DND-41 (cell line): ENCODE data around the gene ZNF580.

Experiments
- ATAC-seq: fragments of 200-7000 bp; cut with Tn5 transposase; 3 replicates; pipeline ENCODE4 v1.9.1; 2021; ENCODE audit warnings: low read depth; ENCODE audit not compliant: insufficient read depth
- DNase-seq: peaks from one replicate; pipeline ENCODE4 v3.0.0-alpha.2; 2020
- H2AFZ ChIP-seq: 2 replicates; pipeline ENCODE4 v1.6.0; 2012; ENCODE audit warnings: low read depth, low read length
- H3K27ac ChIP-seq: 2 replicates; pipeline ENCODE4 v1.5.1; 2012; ENCODE audit warnings: low read length, inconsistent platforms
- H3K27me3 ChIP-seq: fragments of 200-600 bp; sonication (generic); 2 replicates; pipeline ENCODE4 v1.6.0; 2012; ENCODE audit warnings: low read length, mild to moderate bottlenecking, inconsistent platforms; ENCODE audit not compliant: insufficient read depth, poor library complexity
- H3K36me3 ChIP-seq: 2 replicates; pipeline ENCODE4 v1.5.1; 2012; ENCODE audit warnings: low read length, inconsistent platforms; ENCODE audit not compliant: insufficient read depth
- H3K4me1 ChIP-seq: 2 replicates; pipeline ENCODE4 v1.5.1; 2012; ENCODE audit warnings: mild to moderate bottlenecking, low read length; ENCODE audit not compliant: insufficient read depth
- H3K4me2 ChIP-seq: 2 replicates; pipeline ENCODE4 v1.6.0; 2012; ENCODE audit warnings: mild to moderate bottlenecking, moderate library complexity, low read length, inconsistent platforms; ENCODE audit not compliant: insufficient read depth
- H3K4me3 ChIP-seq, 2 experiments: fragments of 200-600 bp in 1 of 2; shearing (Covaris generic) in 1 of 2; 2 replicates each; pipeline ENCODE4 v1.5.1; 2012 to 2016; ENCODE audit warnings: inconsistent platforms in 2 of 2, low read length in 2 of 2, mild to moderate bottlenecking in 2 of 2, low read depth in 1 of 2, moderate library complexity in 1 of 2
- H3K79me2 ChIP-seq: 2 replicates; pipeline ENCODE4 v1.6.0; 2012; ENCODE audit warnings: low read length, inconsistent platforms; ENCODE audit not compliant: insufficient read depth
- H3K9ac ChIP-seq: 2 replicates; pipeline ENCODE4 v1.6.0; 2012; ENCODE audit warnings: low read depth, mild to moderate bottlenecking, inconsistent platforms, low read length, moderate library complexity
- H3K9me3 ChIP-seq: 2 replicates; pipeline ENCODE4 v1.5.1; 2012; ENCODE audit warnings: low read length, moderate library complexity, mild to moderate bottlenecking, inconsistent platforms; ENCODE audit not compliant: insufficient read depth, severe bottlenecking
- H4K20me1 ChIP-seq: 2 replicates; pipeline ENCODE4 v1.6.0; 2012; ENCODE audit warnings: low read length; ENCODE audit not compliant: insufficient read depth
- EZH2 ChIP-seq: IDR thresholded peaks from 3 replicates; pipeline ENCODE4 v1.6.1; 2012; ENCODE audit warnings: borderline replicate concordance, low read depth, mild to moderate bottlenecking, moderate library complexity, low read length, inconsistent platforms; ENCODE audit not compliant: severe bottlenecking
- TF ChIP-seq, protein P1 (sequence below): IDR thresholded peaks from 2 replicates; pipeline ENCODE4 v1.5.1; 2012; ENCODE audit warnings: borderline replicate concordance, low read length, moderate library complexity, mild to moderate bottlenecking; ENCODE audit not compliant: poor library complexity, severe bottlenecking; ENCODE audit errors: extremely low read depth

The ZNF580 gene

DNA sequence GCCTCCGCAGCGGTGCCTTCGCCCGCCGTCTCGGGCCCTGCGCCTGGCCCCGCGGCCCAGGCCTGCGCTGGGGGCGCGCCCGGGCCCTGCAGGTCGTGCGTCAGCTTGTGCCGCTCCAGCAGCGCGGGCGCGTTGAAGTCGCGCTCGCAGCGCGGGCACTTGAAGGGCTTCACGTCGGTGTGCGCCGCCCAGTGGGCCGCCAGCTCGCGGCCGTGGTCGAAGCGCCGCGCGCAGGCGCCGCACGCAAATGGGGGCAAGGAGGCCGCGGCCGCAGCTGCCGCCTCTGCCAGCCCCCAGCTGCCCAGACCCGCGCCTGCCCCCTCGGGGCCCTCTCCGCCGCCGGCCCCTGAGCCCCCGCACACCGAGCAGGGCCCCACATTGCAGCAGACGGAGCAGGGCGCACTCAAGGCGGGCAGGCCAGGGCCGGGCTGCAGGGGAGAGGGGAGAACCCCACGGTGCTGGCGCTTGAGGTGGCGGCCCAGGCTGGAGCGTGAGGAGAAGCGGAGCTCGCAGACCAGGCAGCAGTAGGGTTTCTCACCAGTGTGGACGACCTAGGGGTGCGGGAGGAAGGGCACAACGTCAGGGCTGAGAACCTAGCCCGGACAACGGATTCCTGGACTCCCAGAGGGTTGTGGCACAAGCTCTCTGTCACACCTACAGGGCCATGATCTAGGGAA lies 47.6 kb upstream of the ZNF580 start:
- Histone ChIP-seq H3K4me2 (no peak overlapping the region), H3K36me3 (peaks cover 44% of the 10 kb centered on the region), H2AFZ (no peak overlapping the region), H3K27ac (no peak overlapping the region), H3K9me3 (no peaks in the 10 kb centered on the region), H3K27me3 (no peaks in the 10 kb centered on the region), H3K4me3 (no peak overlapping the region), H3K79me2 (peaks cover 7% of the 10 kb centered on the region; the same call in 1 of the 2 replicates), H4K20me1 (no peaks in the 10 kb centered on the region), H3K9ac (no peak overlapping the region), H3K4me1 (peaks cover 8% of the 10 kb centered on the region)
- ATAC-seq: no peak
- TF ChIP-seq EZH2: no peak
- TF ChIP-seq, protein P1, sequence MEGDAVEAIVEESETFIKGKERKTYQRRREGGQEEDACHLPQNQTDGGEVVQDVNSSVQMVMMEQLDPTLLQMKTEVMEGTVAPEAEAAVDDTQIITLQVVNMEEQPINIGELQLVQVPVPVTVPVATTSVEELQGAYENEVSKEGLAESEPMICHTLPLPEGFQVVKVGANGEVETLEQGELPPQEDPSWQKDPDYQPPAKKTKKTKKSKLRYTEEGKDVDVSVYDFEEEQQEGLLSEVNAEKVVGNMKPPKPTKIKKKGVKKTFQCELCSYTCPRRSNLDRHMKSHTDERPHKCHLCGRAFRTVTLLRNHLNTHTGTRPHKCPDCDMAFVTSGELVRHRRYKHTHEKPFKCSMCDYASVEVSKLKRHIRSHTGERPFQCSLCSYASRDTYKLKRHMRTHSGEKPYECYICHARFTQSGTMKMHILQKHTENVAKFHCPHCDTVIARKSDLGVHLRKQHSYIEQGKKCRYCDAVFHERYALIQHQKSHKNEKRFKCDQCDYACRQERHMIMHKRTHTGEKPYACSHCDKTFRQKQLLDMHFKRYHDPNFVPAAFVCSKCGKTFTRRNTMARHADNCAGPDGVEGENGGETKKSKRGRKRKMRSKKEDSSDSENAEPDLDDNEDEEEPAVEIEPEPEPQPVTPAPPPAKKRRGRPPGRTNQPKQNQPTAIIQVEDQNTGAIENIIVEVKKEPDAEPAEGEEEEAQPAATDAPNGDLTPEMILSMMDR: no peak
- DNase-seq: no peak

- DNase-seq: no peak
- Histone ChIP-seq H3K9ac (no peak overlapping the region), H3K79me2 (peaks cover 11% of the 10 kb centered on the region; the same call in 1 of the 2 replicates), H3K9me3 (no peaks in the 10 kb centered on the region), H3K27ac (no peak overlapping the region), H3K4me1 (peaks cover 12% of the 10 kb centered on the region), H2AFZ (no peak overlapping the region), H4K20me1 (no peaks in the 10 kb centered on the region), H3K4me3 (no peak overlapping the region), H3K4me2 (no peak overlapping the region), H3K36me3 (peaks cover 44% of the 10 kb centered on the region), H3K27me3 (no peaks in the 10 kb centered on the region)
- ATAC-seq: no peak
- TF ChIP-seq EZH2: no peak
- TF ChIP-seq, protein P1: no peak
These were observed 45.7 kb upstream of the ZNF580 start for GRCh38 chr19:55594996-55595545.

GRCh38 chr19:55596304-55596703 lies 44.5 kb upstream of the ZNF580 start:
- DNase-seq (no peak), ATAC-seq (no peak)
- peaks cover 44% of the 10 kb centered on the region for H3K36me3 ChIP-seq
- no peaks in the 10 kb centered on the region for H3K27me3 ChIP-seq
- H2AFZ ChIP-seq: no peak overlapping the region
- H3K4me1 ChIP-seq: peaks cover 20% of the 10 kb centered on the region
- H3K9ac ChIP-seq: no peak overlapping the region
- no peak overlapping the region for H3K4me3 ChIP-seq
- no peaks in the 10 kb centered on the region for H3K9me3 ChIP-seq
- H3K79me2 ChIP-seq: peaks cover 17% of the 10 kb centered on the region
- no peak overlapping the region for H3K27ac ChIP-seq
- no peaks in the 10 kb centered on the region for H4K20me1 ChIP-seq
- H3K4me2 ChIP-seq: no peak overlapping the region
- TF ChIP-seq EZH2: no peak
- TF ChIP-seq, protein P1: no peak
